OCI-M2 (cell line): ENCODE results near the gene HMX2.

Source experiments
- DNase-seq: peaks from one replicate; lab custom pipeline; 2025; ENCODE audit not compliant: unreplicated experiment; lab: John Stamatoyannopoulos, UW

The HMX2 gene

DNA sequence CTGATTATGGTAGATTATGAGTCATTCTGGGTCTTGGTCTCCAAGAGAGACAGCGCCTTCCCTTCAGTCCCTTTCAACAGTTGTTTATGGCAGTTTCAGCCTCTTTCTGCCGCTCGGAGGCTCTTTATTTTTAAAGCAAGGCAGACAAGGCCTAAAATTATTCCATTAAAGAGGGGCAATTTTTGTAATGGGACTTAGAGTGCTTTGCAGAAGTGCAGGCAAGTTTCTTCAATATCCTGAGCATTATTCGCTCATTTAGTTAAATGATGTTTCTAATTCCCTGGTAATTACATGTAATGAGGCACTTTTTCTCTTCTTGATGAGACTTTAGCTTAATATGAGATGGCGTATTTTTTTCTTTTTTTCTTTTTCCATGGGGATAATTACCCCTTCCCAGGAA is 39.8 kb downstream of the HMX2 start:
- no peak for DNase-seq

DNA sequence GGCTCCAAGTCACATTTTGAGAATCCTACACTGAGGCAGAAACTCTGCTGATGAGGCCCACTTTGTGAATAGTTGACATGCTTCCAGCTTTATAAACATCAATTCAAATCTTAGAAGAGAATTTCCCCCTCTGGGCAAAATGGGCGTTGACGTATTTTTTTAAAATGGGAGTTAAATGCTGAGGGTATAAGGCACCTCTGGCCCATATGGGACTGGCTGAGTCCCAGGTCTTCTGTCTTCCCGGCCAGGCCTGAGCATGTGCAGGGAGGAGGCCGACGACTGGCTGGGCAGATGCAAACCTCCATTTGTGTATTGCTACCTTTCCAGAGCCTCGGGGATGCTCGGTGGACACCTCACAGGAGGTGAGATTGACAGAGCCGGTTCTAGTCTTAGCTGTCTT is 44.0 kb downstream of the HMX2 start:
- no peak for DNase-seq

DNA sequence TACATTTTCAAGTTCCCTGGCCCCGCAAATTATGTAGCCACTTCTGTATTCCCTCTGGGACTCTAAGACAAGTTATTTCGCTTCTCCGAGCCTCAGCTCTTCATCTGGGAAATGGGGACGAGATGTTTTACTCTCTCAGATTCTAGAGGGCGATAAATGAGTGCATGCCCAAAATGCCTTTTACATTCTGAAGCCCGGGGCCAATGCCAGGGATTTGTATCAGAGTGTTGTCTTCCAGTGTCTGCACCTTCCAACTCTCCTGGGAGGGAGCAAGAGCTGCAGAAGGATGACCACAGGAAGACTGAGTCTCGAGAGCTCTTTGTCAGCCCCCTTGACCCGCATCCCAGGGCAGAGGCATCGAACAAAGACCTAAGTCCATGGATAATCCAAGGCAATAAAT is 46.1 kb downstream of the HMX2 start:
- no peak for DNase-seq
